ENCODE data around the gene EFCAB12.
"Not testable (repeated sequence)": the region's sequence is repeated elsewhere in the genome, so short reads cannot be mapped to it uniquely, and the experiment has no call there.

Gene EFCAB12

GRCh38 chr3:129391583-129391982 is 36.9 kb downstream of the EFCAB12 start:
- H3K36me3 ChIP-seq (ENCODE audit: insufficient read depth, low read length), result peaks cover 88% of the 10 kb centered on the region
- H3K4me2 ChIP-seq (ENCODE audit: insufficient read depth, low read length); H3K4me3 ChIP-seq (ENCODE audit: low read depth in 1 of 2, low read length in 2 of 2); H3K9ac ChIP-seq (ENCODE audit: low read depth, low read length); DNase-seq; H3K27ac ChIP-seq (ENCODE audit: low read length); H3K27me3 ChIP-seq (ENCODE audit: insufficient read depth, low read length, poor library complexity); H2AFZ ChIP-seq (ENCODE audit: low read depth, low read length); ATAC-seq (ENCODE audit: insufficient read depth, low read depth); H3K9me3 ChIP-seq (ENCODE audit: insufficient read depth, low read length, severe bottlenecking): not testable (repeated sequence)
- H4K20me1 ChIP-seq (ENCODE audit: insufficient read depth, low read length), result peaks cover 21% of the 10 kb centered on the region
- H3K79me2 ChIP-seq (ENCODE audit: insufficient read depth, low read length), result peaks cover 25% of the 10 kb centered on the region
- peaks cover 12% of the 10 kb centered on the region; the same call in 1 of the 2 replicates for H3K4me1 ChIP-seq (ENCODE audit: insufficient read depth, low read length)

GRCh38 chr3:129389572-129389937 is 38.9 kb downstream of the EFCAB12 start:
- H3K27me3 ChIP-seq (ENCODE audit: insufficient read depth, low read length, poor library complexity), result no peaks in the 10 kb centered on the region
- no peak overlapping the region for H3K4me3 ChIP-seq (ENCODE audit: low read depth in 1 of 2, low read length in 2 of 2)
- no peaks in the 10 kb centered on the region for H3K9me3 ChIP-seq (ENCODE audit: insufficient read depth, low read length, severe bottlenecking)
- peaks cover 72% of the 10 kb centered on the region for H3K36me3 ChIP-seq (ENCODE audit: insufficient read depth, low read length)
- H3K4me2 ChIP-seq (ENCODE audit: insufficient read depth, low read length), result no peak overlapping the region
- ATAC-seq (ENCODE audit: insufficient read depth, low read depth) (no peak), DNase-seq (no peak)
- H3K79me2 ChIP-seq (ENCODE audit: insufficient read depth, low read length), result peaks cover 5% of the 10 kb centered on the region
- no peak for TF ChIP-seq EZH2 (IDR thresholded peaks at IDR 0.05; ENCODE audit: borderline replicate concordance, low read depth, low read length, severe bottlenecking)
- no peak for TF ChIP-seq CTCF (IDR thresholded peaks at IDR 0.05; ENCODE audit: borderline replicate concordance, extremely low read depth, low read length, poor library complexity, severe bottlenecking)
- peaks cover 2% of the 10 kb centered on the region for H4K20me1 ChIP-seq (ENCODE audit: insufficient read depth, low read length)
- no peak overlapping the region for H2AFZ ChIP-seq (ENCODE audit: low read depth, low read length)
- no peak overlapping the region for H3K9ac ChIP-seq (ENCODE audit: low read depth, low read length)
- no peaks in the 10 kb centered on the region for H3K4me1 ChIP-seq (ENCODE audit: insufficient read depth, low read length)
- H3K27ac ChIP-seq (ENCODE audit: low read length), result no peak overlapping the region

DNA sequence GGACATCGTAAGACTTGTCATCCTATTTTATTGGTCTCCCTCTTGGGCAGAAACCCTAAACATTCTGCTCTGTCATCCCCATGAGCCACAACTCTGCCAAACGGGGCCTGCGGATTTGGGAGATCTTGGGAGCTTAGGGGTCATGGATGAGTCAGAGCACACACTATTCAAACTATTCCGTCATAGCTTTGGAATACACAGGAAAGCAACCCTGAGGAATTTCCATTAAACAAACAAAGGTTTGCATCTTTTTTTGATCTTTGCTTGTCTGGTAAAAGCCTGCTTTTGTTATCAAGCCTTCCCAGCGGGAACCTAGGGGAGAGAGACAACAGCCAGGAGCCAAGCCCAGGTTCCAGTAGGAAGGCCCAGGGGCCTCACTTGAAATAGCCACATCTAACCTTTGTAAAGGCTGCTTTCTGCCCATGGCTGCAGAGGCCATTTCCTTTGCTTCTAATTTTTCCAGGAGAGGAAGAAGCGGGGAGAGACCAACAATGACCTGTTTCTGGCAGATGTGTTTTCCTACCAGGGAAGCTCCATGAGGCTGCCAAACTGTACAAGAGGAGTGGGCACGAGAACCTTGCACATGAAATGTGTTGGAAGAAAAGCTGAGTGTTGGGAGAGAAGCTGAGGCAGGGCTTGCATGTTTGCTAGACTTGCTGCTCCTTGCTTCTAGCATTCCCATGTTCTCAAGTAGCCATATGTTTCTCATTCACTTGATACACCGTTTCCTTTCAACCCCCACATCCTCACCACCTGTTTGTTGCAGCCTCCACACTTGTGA is 39.5 kb downstream of the EFCAB12 start:
- H3K27me3 ChIP-seq (ENCODE audit: insufficient read depth, low read length, poor library complexity); H4K20me1 ChIP-seq (ENCODE audit: insufficient read depth, low read length); H2AFZ ChIP-seq (ENCODE audit: low read depth, low read length); H3K27ac ChIP-seq (ENCODE audit: low read length); H3K9me3 ChIP-seq (ENCODE audit: insufficient read depth, low read length, severe bottlenecking); DNase-seq; H3K79me2 ChIP-seq (ENCODE audit: insufficient read depth, low read length); H3K4me3 ChIP-seq (ENCODE audit: low read depth in 1 of 2, low read length in 2 of 2); H3K4me2 ChIP-seq (ENCODE audit: insufficient read depth, low read length); H3K9ac ChIP-seq (ENCODE audit: low read depth, low read length); H3K4me1 ChIP-seq (ENCODE audit: insufficient read depth, low read length); ATAC-seq (ENCODE audit: insufficient read depth, low read depth): not testable (repeated sequence)
- H3K36me3 ChIP-seq (ENCODE audit: insufficient read depth, low read length), result peaks cover 66% of the 10 kb centered on the region

DNA sequence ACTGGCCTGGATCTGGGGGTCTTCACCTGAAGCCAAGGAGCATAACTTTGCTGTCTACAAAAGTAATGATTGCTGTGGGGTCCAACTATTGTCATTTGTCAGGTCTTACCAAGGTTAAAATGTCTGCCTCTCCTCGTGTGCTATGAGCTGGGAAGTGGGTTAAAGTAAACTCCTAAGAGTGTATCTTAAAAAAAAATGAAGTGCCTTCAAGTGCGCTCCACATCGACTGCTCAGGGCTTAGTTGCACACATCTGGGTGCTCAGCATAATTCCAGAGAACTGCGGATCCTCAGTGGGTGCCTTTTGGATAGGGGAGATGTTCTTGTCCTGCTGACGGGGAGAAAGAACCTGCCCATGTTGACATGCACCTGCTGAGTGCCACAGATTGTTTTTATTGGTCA is 40.9 kb downstream of the EFCAB12 start:
- Histone ChIP-seq H3K27me3 (ENCODE audit: insufficient read depth, low read length, poor library complexity) (no peaks in the 10 kb centered on the region), H3K36me3 (ENCODE audit: insufficient read depth, low read length) (peaks cover 56% of the 10 kb centered on the region), H3K9me3 (ENCODE audit: insufficient read depth, low read length, severe bottlenecking) (no peaks in the 10 kb centered on the region), H3K4me3 (ENCODE audit: low read depth in 1 of 2, low read length in 2 of 2) (no peak overlapping the region), H3K27ac (ENCODE audit: low read length) (no peak overlapping the region), H3K4me1 (ENCODE audit: insufficient read depth, low read length) (no peaks in the 10 kb centered on the region), H3K79me2 (ENCODE audit: insufficient read depth, low read length) (0 out of 2 replicates have a peak, but pooled peaks cover 2% of the 10 kb centered on the region), H4K20me1 (ENCODE audit: insufficient read depth, low read length) (no peaks in the 10 kb centered on the region; the same call in 1 of the 2 replicates), H2AFZ (ENCODE audit: low read depth, low read length) (no peak overlapping the region), H3K9ac (ENCODE audit: low read depth, low read length) (no peak overlapping the region), H3K4me2 (ENCODE audit: insufficient read depth, low read length) (no peak overlapping the region)
- DNase-seq (no peak), ATAC-seq (ENCODE audit: insufficient read depth, low read depth) (no peak)
- TF ChIP-seq CTCF (IDR thresholded peaks at IDR 0.05; ENCODE audit: borderline replicate concordance, extremely low read depth, low read length, poor library complexity, severe bottlenecking) (no peak), EZH2 (IDR thresholded peaks at IDR 0.05; ENCODE audit: borderline replicate concordance, low read depth, low read length, severe bottlenecking) (no peak)
